GM12878 (cell line): ENCODE data around the gene CDH4. TPM values are rescaled to one million over a fixed set of nuclear protein-coding genes. Genes with fewer than 3 reads are reported as not detected.

Experiments used
- BACH1 ChIP-seq: fragments of 450-650 bp; IDR thresholded peaks from 2 replicates; pipeline ENCODE4 v1.6.1; 2017; ENCODE audit warnings: mild to moderate bottlenecking, borderline replicate concordance
- CBFB ChIP-seq: IDR thresholded peaks from 2 replicates; pipeline ENCODE4 v1.6.1; 2016; ENCODE audit warnings: antibody characterized with exemption, low read depth
- CBX3 ChIP-seq: fragments of 200-600 bp; sonication (generic); IDR thresholded peaks from 2 replicates; pipeline ENCODE4 v1.6.1; 2016; ENCODE audit warnings: low read depth, borderline replicate concordance
- EZH2 ChIP-seq: IDR thresholded peaks from 2 replicates; pipeline ENCODE4 v1.6.1; 2012; ENCODE audit warnings: low read depth, mild to moderate bottlenecking, control low read depth, inconsistent platforms, low read length, borderline replicate concordance; ENCODE audit not compliant: control insufficient read depth
- IKZF2 ChIP-seq, 2 experiments: fragments of 450-650 bp; IDR thresholded peaks; 2 replicates each; pipeline ENCODE4 v1.6.1; 2017; ENCODE audit warnings: mild to moderate bottlenecking in 2 of 2, moderate library complexity in 2 of 2
- MYB ChIP-seq: fragments of 150-350 bp; IDR thresholded peaks from 2 replicates; pipeline ENCODE4 v1.6.1; 2014; ENCODE audit warnings: mild to moderate bottlenecking, low read depth, low read length, borderline replicate concordance
- POLR2AphosphoS5 ChIP-seq: IDR thresholded peaks from 2 replicates; pipeline ENCODE4 v1.6.1; 2011; ENCODE audit warnings: mild to moderate bottlenecking, low read length, inconsistent platforms
- STAT1 ChIP-seq: fragments of 450-650 bp; conservative IDR thresholded peaks from 2 replicates; pipeline ENCODE4 v1.6.1; 2014; ENCODE audit warnings: antibody characterized with exemption, mild to moderate bottlenecking
- SUZ12 ChIP-seq: fragments of 200-600 bp; sonication (generic); IDR thresholded peaks from one replicate; pipeline ENCODE4 v1.6.1; 2018; ENCODE audit warnings: antibody characterized with exemption, mild to moderate bottlenecking; ENCODE audit not compliant: unreplicated experiment
- TCF12 ChIP-seq: IDR thresholded peaks from 2 replicates; pipeline ENCODE4 v1.6.1; 2011; ENCODE audit warnings: low read depth, mild to moderate bottlenecking, low read length
- polyA plus RNA-seq, 11 experiments: library from polyadenylated mRNA; depleted of rRNA in 4 of 11; unstranded in 6 of 11; stranded (reverse) in 5 of 11; fragments of >200 nt; fragmentation: Nextera tagmentation in 4 of 11; fragmentation: Illumina TruSeq in 1 of 11; extraction: Ambion mirVana in 4 of 11; extraction: Trizol in 1 of 11; gene quantifications; 1 replicate in 1 of 11; 2 replicates in 10 of 11; pipeline versions ENCODE4 v1.2.1 to v1.2.3, GENCODE V29; 2011 to 2016; ENCODE audit warnings: inconsistent platforms in 2 of 11, missing spikeins in 2 of 11, low read depth in 1 of 11
- total RNA-seq, 4 experiments: library from RNA; depleted of rRNA in 3 of 4; stranded (reverse); fragments of >200 nt in 3 of 4; fragmentation: Illumina TruSeq in 1 of 4; extraction: Trizol in 1 of 4; gene quantifications; 2 replicates each; pipeline versions ENCODE4 v1.2.1 to v1.2.3, GENCODE V29; 2013 to 2021
- TF ChIP-seq, protein P1 (sequence below): fragments of 450-650 bp; IDR thresholded peaks from 2 replicates; pipeline ENCODE4 v1.6.1; 2016; ENCODE audit warnings: mild to moderate bottlenecking
- TF ChIP-seq, protein P2 (sequence below): fragments of 450-650 bp; conservative IDR thresholded peaks from 2 replicates; pipeline ENCODE4 v1.6.1; 2017; ENCODE audit warnings: mild to moderate bottlenecking, moderate library complexity
- TF ChIP-seq, protein P3 (sequence below): fragments of 450-650 bp; IDR thresholded peaks from 2 replicates; pipeline ENCODE4 v1.6.1; 2018; ENCODE audit warnings: borderline replicate concordance, mild to moderate bottlenecking; ENCODE audit not compliant: partially characterized antibody

CDH4 gene
- total and polyA plus RNA-seq, 10 of the 15 experiments (the other 5 are each of a cell fraction or from before 2014, with no cell fraction given) = not detected

DNA sequence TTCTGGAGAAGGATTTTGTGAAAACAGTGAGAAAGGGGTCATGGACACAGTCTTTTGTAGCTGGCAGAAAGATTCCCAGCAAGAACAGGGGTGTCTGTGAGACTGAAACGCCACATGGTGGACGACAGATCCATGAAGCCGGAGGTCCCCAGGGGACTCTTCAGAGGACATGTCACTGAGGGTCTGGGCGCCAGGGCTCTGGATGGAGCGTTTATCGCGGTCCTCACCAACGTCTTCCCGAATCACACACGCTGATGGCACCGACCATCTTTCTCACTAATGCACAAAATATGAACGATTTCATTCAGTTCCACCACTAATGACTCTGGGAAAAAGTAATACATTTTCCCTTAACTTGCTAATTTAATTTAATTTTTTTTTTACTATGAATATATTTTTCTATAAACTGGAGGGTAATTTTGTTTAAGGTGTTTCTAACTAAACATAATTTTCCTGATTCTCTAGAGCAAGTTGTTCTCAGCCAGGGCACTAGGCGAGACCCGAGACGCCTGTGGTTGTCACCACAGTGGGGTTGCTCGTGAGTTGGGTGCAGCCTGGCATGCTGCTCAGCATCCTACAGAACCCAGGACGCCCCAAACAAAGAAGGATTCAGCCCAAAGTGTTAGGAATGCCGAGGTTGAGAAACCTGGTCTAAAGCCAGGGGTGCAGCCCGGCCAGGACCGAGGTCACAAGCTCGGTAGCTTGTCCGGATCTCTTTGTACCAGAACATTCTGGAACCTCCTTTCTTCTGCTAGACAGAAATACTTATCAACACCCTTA is 507.4 kb downstream of the CDH4 start (continued):
- TF ChIP-seq, protein P1, sequence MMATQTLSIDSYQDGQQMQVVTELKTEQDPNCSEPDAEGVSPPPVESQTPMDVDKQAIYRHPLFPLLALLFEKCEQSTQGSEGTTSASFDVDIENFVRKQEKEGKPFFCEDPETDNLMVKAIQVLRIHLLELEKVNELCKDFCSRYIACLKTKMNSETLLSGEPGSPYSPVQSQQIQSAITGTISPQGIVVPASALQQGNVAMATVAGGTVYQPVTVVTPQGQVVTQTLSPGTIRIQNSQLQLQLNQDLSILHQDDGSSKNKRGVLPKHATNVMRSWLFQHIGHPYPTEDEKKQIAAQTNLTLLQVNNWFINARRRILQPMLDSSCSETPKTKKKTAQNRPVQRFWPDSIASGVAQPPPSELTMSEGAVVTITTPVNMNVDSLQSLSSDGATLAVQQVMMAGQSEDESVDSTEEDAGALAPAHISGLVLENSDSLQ = no peak
- TF ChIP-seq, protein P2, sequence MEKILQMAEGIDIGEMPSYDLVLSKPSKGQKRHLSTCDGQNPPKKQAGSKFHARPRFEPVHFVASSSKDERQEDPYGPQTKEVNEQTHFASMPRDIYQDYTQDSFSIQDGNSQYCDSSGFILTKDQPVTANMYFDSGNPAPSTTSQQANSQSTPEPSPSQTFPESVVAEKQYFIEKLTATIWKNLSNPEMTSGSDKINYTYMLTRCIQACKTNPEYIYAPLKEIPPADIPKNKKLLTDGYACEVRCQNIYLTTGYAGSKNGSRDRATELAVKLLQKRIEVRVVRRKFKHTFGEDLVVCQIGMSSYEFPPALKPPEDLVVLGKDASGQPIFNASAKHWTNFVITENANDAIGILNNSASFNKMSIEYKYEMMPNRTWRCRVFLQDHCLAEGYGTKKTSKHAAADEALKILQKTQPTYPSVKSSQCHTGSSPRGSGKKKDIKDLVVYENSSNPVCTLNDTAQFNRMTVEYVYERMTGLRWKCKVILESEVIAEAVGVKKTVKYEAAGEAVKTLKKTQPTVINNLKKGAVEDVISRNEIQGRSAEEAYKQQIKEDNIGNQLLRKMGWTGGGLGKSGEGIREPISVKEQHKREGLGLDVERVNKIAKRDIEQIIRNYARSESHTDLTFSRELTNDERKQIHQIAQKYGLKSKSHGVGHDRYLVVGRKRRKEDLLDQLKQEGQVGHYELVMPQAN = no peak
- TF ChIP-seq EZH2 = no peak
- no peak for TF ChIP-seq STAT1
- TF ChIP-seq POLR2AphosphoS5 = no peak
- TF ChIP-seq CBFB = no peak
- TF ChIP-seq MYB = no peak
- no peak for TF ChIP-seq TCF12
- TF ChIP-seq CBX3 = no peak
- TF ChIP-seq SUZ12 = no peak
- TF ChIP-seq BACH1 = no peak
- TF ChIP-seq, protein P3, sequence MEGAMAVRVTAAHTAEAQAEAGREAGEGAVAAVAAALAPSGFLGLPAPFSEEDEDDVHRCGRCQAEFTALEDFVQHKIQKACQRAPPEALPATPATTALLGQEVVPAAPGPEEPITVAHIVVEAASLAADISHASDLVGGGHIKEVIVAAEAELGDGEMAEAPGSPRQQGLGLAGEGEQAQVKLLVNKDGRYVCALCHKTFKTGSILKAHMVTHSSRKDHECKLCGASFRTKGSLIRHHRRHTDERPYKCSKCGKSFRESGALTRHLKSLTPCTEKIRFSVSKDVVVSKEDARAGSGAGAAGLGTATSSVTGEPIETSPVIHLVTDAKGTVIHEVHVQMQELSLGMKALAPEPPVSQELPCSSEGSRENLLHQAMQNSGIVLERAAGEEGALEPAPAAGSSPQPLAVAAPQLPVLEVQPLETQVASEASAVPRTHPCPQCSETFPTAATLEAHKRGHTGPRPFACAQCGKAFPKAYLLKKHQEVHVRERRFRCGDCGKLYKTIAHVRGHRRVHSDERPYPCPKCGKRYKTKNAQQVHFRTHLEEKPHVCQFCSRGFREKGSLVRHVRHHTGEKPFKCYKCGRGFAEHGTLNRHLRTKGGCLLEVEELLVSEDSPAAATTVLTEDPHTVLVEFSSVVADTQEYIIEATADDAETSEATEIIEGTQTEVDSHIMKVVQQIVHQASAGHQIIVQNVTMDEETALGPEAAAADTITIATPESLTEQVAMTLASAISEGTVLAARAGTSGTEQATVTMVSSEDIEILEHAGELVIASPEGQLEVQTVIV = no peak
- TF ChIP-seq IKZF2 (IDR thresholded peaks at IDR 0.05) = no peak
